GM12801 (cell line): ENCODE measurements around the gene CECR2.

Source experiments
- TF ChIP-seq, protein P1 (sequence below): IDR thresholded peaks from one replicate; pipeline ENCODE4 v1.5.1; 2011; ENCODE audit warnings: control low read depth; ENCODE audit not compliant: insufficient read length; ENCODE audit errors: extremely low read depth

The CECR2 gene

GRCh38 chr22:17518406-17518805 lies 149.1 kb downstream of the CECR2 start:
- TF ChIP-seq, protein P1, sequence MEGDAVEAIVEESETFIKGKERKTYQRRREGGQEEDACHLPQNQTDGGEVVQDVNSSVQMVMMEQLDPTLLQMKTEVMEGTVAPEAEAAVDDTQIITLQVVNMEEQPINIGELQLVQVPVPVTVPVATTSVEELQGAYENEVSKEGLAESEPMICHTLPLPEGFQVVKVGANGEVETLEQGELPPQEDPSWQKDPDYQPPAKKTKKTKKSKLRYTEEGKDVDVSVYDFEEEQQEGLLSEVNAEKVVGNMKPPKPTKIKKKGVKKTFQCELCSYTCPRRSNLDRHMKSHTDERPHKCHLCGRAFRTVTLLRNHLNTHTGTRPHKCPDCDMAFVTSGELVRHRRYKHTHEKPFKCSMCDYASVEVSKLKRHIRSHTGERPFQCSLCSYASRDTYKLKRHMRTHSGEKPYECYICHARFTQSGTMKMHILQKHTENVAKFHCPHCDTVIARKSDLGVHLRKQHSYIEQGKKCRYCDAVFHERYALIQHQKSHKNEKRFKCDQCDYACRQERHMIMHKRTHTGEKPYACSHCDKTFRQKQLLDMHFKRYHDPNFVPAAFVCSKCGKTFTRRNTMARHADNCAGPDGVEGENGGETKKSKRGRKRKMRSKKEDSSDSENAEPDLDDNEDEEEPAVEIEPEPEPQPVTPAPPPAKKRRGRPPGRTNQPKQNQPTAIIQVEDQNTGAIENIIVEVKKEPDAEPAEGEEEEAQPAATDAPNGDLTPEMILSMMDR: no peak

GRCh38 chr22:17523925-17524324 lies 154.7 kb downstream of the CECR2 start:
- TF ChIP-seq, protein P1: no peak

GRCh38 chr22:17536269-17536668 lies 167.0 kb downstream of the CECR2 start:
- TF ChIP-seq, protein P1: no peak

- TF ChIP-seq, protein P1: no peak
Measured at GRCh38 chr22:17537155-17537554, 167.9 kb downstream of the CECR2 start.

- TF ChIP-seq, protein P1: no peak
Measured at GRCh38 chr22:17540481-17540880, 171.2 kb downstream of the CECR2 start.

GRCh38 chr22:17541476-17541875 lies 172.2 kb downstream of the CECR2 start:
- TF ChIP-seq, protein P1: no peak

- TF ChIP-seq, protein P1: no peak
Measured at GRCh38 chr22:17542452-17542851, 173.2 kb downstream of the CECR2 start.
